ENCODE measurements around the gene LAMB1. TPM values are rescaled to one million over a fixed set of nuclear protein-coding genes. Genes with fewer than 3 reads are reported as not detected.

Gene LAMB1
- total and polyA plus RNA-seq, 2 of the 13 experiments (the other 11 are each of a cell fraction or from before 2014, with no cell fraction given): 109 to 124 TPM

DNA sequence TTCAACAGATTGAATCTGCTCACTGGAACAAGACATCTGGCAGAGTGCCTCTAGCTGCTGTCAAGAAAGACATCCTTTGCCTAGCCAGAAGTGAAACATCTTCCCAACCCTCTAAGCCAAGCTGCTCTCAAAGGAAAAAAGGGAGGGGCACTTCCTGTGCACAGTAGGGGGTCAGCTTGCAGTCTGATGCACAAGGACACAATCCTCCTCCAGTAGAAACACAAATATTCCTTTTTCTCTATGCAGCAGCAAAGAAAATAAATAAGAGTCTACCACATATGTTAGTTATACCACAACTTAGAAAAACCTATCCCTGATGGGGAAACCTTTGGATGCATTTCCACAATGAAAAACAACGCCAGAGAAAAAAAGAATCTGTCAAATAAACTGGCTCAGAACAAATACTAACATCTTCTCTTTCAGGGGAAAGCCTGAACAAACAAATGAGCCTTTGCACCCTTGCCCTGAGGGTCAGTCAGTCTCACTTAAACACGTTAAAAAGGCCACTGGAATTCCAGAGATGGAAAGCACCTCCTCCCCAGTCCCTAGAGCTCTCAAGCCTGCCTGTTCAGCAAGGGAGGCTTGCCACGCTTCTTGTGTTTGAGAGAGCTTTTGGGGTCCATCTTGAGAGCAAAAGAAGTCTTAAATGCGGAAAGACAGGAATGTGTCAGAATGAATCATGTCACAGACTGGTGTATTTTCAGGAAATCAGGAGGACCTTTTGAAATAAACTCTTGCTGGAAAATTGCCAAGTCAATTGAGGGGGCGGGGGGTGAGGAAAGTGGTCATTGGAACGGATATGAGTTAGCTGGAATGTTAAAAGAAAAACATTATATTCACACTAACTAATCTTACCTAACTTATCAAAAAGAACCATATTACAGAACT is 7.5 kb downstream of the LAMB1 start (continued):
- TF ChIP-seq ZNF749 (CRISPR knock-in tag; IDR thresholded peaks at IDR 0.05; ENCODE audit: borderline replicate concordance) (no peak), RFX5 (IDR thresholded peaks at IDR 0.05; ENCODE audit: low read depth, low read length) (no peak), SIN3A (IDR thresholded peaks at IDR 0.05; ENCODE audit: borderline replicate concordance, low read depth, low read length) (no peak), KAT7 (CRISPR knock-in tag; IDR thresholded peaks at IDR 0.05; ENCODE audit: borderline replicate concordance) (peak; percentile 56; the same call in 1 of the 2 replicates), TCF12 (IDR thresholded peaks at IDR 0.05) (no peak), TCF12 (CRISPR knock-in tag; IDR thresholded peaks at IDR 0.05) (no peak), RFXAP (CRISPR knock-in tag; IDR thresholded peaks at IDR 0.05; ENCODE audit: borderline replicate concordance) (no peak), MATR3 (CRISPR knock-in tag; IDR thresholded peaks at IDR 0.05) (no peak), FOXP1 (IDR thresholded peaks at IDR 0.05) (no peak), FOXP1 (CRISPR knock-in tag; IDR thresholded peaks at IDR 0.05) (peak; percentile 48; the same call in 1 of the 2 replicates), FOSL1 (CRISPR knock-in tag; IDR thresholded peaks at IDR 0.05; ENCODE audit: borderline replicate concordance) (no peak), ZKSCAN5 (CRISPR knock-in tag; IDR thresholded peaks at IDR 0.05) (no peak), ZNF562 (CRISPR knock-in tag; IDR thresholded peaks at IDR 0.05; ENCODE audit: borderline replicate concordance) (no peak), ZNF143 (CRISPR knock-in tag; IDR thresholded peaks at IDR 0.05) (no peak), HDAC6 (IDR thresholded peaks at IDR 0.05; ENCODE audit: low read depth, low read length) (no peak)
- TF ChIP-seq, protein P1, sequence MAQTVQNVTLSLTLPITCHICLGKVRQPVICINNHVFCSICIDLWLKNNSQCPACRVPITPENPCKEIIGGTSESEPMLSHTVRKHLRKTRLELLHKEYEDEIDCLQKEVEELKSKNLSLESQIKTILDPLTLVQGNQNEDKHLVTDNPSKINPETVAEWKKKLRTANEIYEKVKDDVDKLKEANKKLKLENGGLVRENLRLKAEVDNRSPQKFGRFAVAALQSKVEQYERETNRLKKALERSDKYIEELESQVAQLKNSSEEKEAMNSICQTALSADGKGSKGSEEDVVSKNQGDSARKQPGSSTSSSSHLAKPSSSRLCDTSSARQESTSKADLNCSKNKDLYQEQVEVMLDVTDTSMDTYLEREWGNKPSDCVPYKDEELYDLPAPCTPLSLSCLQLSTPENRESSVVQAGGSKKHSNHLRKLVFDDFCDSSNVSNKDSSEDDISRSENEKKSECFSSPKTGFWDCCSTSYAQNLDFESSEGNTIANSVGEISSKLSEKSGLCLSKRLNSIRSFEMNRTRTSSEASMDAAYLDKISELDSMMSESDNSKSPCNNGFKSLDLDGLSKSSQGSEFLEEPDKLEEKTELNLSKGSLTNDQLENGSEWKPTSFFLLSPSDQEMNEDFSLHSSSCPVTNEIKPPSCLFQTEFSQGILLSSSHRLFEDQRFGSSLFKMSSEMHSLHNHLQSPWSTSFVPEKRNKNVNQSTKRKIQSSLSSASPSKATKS (CRISPR knock-in tag; IDR thresholded peaks at IDR 0.05): no peak
- TF ChIP-seq, protein P2, sequence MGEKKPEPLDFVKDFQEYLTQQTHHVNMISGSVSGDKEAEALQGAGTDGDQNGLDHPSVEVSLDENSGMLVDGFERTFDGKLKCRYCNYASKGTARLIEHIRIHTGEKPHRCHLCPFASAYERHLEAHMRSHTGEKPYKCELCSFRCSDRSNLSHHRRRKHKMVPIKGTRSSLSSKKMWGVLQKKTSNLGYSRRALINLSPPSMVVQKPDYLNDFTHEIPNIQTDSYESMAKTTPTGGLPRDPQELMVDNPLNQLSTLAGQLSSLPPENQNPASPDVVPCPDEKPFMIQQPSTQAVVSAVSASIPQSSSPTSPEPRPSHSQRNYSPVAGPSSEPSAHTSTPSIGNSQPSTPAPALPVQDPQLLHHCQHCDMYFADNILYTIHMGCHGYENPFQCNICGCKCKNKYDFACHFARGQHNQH (CRISPR knock-in tag; IDR thresholded peaks at IDR 0.05): 0 out of 2 replicates have a peak, but pooled peaks have one; percentile 52
- TF ChIP-seq, protein P3, sequence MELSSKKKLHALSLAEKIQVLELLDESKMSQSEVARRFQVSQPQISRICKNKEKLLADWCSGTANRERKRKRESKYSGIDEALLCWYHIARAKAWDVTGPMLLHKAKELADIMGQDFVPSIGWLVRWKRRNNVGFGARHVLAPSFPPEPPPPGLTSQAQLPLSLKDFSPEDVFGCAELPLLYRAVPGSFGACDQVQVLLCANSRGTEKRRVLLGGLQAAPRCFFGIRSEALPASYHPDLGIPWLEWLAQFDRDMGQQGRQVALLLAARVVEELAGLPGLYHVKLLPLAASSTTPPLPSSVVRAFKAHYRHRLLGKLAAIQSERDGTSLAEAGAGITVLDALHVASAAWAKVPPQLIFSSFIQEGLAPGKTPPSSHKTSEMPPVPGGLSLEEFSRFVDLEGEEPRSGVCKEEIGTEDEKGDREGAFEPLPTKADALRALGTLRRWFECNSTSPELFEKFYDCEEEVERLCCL (CRISPR knock-in tag; IDR thresholded peaks at IDR 0.05; ENCODE audit: borderline replicate concordance): no peak
- TF ChIP-seq, protein P4, sequence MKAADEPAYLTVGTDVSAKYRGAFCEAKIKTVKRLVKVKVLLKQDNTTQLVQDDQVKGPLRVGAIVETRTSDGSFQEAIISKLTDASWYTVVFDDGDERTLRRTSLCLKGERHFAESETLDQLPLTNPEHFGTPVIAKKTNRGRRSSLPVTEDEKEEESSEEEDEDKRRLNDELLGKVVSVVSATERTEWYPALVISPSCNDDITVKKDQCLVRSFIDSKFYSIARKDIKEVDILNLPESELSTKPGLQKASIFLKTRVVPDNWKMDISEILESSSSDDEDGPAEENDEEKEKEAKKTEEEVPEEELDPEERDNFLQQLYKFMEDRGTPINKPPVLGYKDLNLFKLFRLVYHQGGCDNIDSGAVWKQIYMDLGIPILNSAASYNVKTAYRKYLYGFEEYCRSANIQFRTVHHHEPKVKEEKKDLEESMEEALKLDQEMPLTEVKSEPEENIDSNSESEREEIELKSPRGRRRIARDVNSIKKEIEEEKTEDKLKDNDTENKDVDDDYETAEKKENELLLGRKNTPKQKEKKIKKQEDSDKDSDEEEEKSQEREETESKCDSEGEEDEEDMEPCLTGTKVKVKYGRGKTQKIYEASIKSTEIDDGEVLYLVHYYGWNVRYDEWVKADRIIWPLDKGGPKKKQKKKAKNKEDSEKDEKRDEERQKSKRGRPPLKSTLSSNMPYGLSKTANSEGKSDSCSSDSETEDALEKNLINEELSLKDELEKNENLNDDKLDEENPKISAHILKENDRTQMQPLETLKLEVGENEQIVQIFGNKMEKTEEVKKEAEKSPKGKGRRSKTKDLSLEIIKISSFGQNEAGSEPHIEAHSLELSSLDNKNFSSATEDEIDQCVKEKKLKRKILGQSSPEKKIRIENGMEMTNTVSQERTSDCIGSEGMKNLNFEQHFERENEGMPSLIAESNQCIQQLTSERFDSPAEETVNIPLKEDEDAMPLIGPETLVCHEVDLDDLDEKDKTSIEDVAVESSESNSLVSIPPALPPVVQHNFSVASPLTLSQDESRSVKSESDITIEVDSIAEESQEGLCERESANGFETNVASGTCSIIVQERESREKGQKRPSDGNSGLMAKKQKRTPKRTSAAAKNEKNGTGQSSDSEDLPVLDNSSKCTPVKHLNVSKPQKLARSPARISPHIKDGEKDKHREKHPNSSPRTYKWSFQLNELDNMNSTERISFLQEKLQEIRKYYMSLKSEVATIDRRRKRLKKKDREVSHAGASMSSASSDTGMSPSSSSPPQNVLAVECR (CRISPR knock-in tag; IDR thresholded peaks at IDR 0.05; ENCODE audit: borderline replicate concordance): no peak

All from HepG2 (cell line).